Ascending aorta (tissue), 2 donors: ENCODE measurements around the gene RBM4. TPM values are rescaled to one million over a fixed set of nuclear protein-coding genes. Genes with fewer than 3 reads are reported as not detected.

ENCODE experiments used
- DNase-seq, 2 donors: peaks; one replicate each; pipeline ENCODE4 v3.0.0-alpha.2; 2019; ENCODE audit warnings: low spot score in 2 of 2
- H3K27ac ChIP-seq, 2 donors: fragments of 200-600 bp; sonication (generic); one replicate each; pipeline ENCODE4 v1.5.1; 2016 to 2017; ENCODE audit warnings: mild to moderate bottlenecking in 1 of 2
- H3K27me3 ChIP-seq: fragments of 200-600 bp; sonication (generic); one replicate; pipeline ENCODE4 v1.5.1; 2017
- H3K36me3 ChIP-seq, 2 donors: fragments of 200-600 bp; sonication (generic); one replicate each; pipeline ENCODE4 v1.5.1; 2016
- H3K4me1 ChIP-seq, 2 donors: fragments of 200-600 bp; sonication (generic); one replicate each; pipeline ENCODE4 v1.5.1; 2016 to 2017; ENCODE audit warnings: mild to moderate bottlenecking in 1 of 2
- H3K4me3 ChIP-seq, 2 donors: fragments of 200-600 bp; sonication (generic); one replicate each; pipeline ENCODE4 v1.5.1; 2016 to 2017; ENCODE audit warnings: mild to moderate bottlenecking in 1 of 2
- H3K9me3 ChIP-seq, 2 donors: fragments of 200-600 bp; sonication (generic); one replicate each; pipeline ENCODE4 v1.5.1; 2016
- CTCF ChIP-seq, 3 experiments: fragments of 200-600 bp in 2 of 3; fragments of 450-650 bp in 1 of 3; sonication (generic) in 2 of 3; IDR thresholded peaks; one replicate each; pipeline ENCODE4 v1.5.1; 2016 to 2019; ENCODE audit warnings: antibody characterized with exemption in 3 of 3, mild to moderate bottlenecking in 1 of 3, moderate library complexity in 1 of 3
- intact Hi-C: fragments of 100-400 bp; cut with DNase I; formaldehyde crosslinking; loops from one replicate; pipeline ENCODE4 v1.15.1; 2023
- total RNA-seq: library from RNA; depleted of rRNA; stranded (reverse); fragments of >200 nt; gene quantifications from one replicate; pipeline ENCODE4 v1.1.0, GENCODE V29; 2016

Gene RBM4
- total RNA-seq, 1 donor from 2014 or later, result 79.5 TPM

GRCh38 chr11:66609721-66610617, 28.5 kb upstream of the RBM4 start:
- intact Hi-C loops, result no loop called here
- Histone ChIP-seq H3K4me3 (no peak overlapping the region), H3K27ac (no peak overlapping the region), H3K36me3 (peaks cover 0 to 8% of the 10 kb centered on the region in 2 donors), H3K4me1 (peaks cover 0 to 18% of the 10 kb centered on the region in 2 donors), H3K27me3 (no peaks in the 10 kb centered on the region), H3K9me3 (no peaks in the 10 kb centered on the region)
- no peak for TF ChIP-seq CTCF (IDR thresholded peaks at IDR 0.05)
- DNase-seq, result no peak

- DNase-seq, result no peak
- TF ChIP-seq CTCF (IDR thresholded peaks at IDR 0.05), result no peak
- intact Hi-C loops, result no loop called here
- no peak overlapping the region for H3K27ac ChIP-seq
- no peaks in the 10 kb centered on the region for H3K9me3 ChIP-seq
- peaks cover 0 to 10% of the 10 kb centered on the region in 2 donors for H3K4me1 ChIP-seq
- no peak overlapping the region for H3K4me3 ChIP-seq
- H3K36me3 ChIP-seq, result no peaks in the 10 kb centered on the region
- H3K27me3 ChIP-seq, result no peaks in the 10 kb centered on the region
Observed at GRCh38 chr11:66612458-66612857, 26.0 kb upstream of the RBM4 start.

DNA sequence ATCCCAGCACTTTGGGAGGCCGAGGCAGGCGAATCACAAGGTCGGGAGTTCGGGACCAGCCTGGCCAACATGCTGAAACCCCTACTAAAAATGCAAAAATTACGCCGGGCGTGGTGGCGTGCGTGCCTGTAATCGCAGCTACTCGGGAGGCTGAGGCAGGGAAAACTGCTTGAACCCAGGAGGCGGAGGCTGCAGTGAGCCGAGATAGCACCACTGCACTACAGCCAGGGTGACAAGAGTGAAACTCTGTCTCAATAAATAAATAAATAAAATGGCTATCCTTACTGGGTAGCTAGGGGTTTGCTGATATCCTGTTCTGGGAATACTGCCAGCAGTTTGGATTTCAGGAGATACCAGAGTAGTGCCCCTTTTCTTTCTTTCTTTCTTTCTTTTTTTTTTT, 24.4 kb upstream of the RBM4 start:
- TF ChIP-seq CTCF (IDR thresholded peaks at IDR 0.05), result no peak
- Histone ChIP-seq H3K27ac (no peak overlapping the region), H3K9me3 (no peaks in the 10 kb centered on the region), H3K36me3 (no peaks in the 10 kb centered on the region), H3K4me3 (no peak overlapping the region), H3K27me3 (no peaks in the 10 kb centered on the region), H3K4me1 (peaks cover 4 to 11% of the 10 kb centered on the region in 2 donors)
- intact Hi-C loops, result no loop called here
- no peak for DNase-seq

DNA sequence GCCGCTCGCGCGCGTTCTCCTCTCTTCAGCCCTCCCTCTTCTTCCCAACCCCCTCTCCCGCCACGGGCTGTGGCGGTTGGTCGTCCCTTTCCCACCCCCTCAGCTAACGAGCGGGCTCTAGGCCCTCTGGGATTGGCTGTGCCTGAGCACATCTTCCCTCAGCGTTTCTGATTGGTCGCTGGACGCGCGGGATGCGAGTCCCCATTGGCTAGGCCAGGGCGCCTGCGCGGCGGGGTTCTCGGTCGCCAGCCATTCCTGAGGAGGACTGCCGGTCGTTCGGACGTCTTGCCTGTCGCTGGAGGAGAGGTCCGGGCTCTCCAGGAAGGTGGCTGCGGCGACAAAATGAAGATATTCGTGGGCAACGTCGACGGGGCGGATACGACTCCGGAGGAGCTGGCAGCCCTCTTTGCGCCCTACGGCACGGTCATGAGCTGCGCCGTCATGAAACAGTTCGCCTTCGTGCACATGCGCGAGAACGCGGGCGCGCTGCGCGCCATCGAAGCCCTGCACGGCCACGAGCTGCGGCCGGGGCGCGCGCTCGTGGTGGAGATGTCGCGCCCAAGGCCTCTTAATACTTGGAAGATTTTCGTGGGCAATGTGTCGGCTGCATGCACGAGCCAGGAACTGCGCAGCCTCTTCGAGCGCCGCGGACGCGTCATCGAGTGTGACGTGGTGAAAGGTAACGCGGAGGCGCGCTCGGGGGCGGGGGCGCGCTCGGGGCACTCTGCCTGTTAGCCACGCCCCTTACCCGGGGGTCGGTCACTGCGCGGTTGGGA, 21.9 kb upstream of the RBM4 start, which contains the start of gene RBM14:
Gene RBM14, plus strand, starts transcription at position 252 of the 776 bp plus-strand sequence. Its CDS starts 91 bp downstream, at position 343.
- H3K36me3 ChIP-seq, result no peaks in the 10 kb centered on the region
- intact Hi-C loops, result loop anchor here (1.0 to 5.0 kb wide), 6 partner anchors 14 to 70 kb away; partner anchors contain the start of genes ACTN3, CCDC87, CCS and RBM4

More for the DNA sequence above, 21.9 kb upstream of the RBM4 start, which contains the start of gene RBM14:
- Histone ChIP-seq H3K9me3 (no peaks in the 10 kb centered on the region), H3K4me1 (peaks cover 6 to 30% of the 10 kb centered on the region in 2 donors), H3K4me3 (peak within 1 kb of the TSS; percentile 63 to 85), H3K27me3 (no peaks in the 10 kb centered on the region), H3K27ac (peak within 1 kb of the TSS; percentile 92 to 95)
- no peak for TF ChIP-seq CTCF (IDR thresholded peaks at IDR 0.05)
- DNase-seq, result peak; percentile 96 to 99
